Epidermal melanocyte (primary cell): Measurements from ENCODE around the gene SERP2.
A peak's percentile ranks its signal among the peaks of the same experiment; 100 is the strongest.

ENCODE experiments used
- DNase-seq: peaks from one replicate; pipeline ENCODE4 v3.0.0; 2011; ENCODE audit warnings: low spot score; ENCODE audit not compliant: insufficient read length

SERP2 gene

DNA sequence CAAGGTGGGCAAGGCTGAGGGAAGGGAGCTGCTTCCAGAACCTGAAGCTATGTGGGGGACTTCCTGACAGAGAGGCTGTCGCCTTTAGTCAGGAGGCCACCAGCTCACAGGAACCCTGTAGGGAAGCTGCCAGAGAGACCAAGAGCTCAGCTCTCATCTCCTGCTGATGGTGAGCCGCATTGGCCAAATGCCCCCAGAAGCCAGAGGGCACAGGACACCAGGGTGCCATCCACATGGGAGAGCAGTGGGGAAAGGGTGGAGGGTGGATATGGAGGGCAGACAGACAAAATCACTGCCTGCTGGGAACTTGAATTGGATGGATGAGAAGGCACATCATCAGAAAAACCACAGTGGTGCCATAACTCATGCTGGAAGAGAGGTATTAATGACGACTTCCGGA, 36.0 kb downstream of the SERP2 start:
- DNase-seq, result no peak

DNA sequence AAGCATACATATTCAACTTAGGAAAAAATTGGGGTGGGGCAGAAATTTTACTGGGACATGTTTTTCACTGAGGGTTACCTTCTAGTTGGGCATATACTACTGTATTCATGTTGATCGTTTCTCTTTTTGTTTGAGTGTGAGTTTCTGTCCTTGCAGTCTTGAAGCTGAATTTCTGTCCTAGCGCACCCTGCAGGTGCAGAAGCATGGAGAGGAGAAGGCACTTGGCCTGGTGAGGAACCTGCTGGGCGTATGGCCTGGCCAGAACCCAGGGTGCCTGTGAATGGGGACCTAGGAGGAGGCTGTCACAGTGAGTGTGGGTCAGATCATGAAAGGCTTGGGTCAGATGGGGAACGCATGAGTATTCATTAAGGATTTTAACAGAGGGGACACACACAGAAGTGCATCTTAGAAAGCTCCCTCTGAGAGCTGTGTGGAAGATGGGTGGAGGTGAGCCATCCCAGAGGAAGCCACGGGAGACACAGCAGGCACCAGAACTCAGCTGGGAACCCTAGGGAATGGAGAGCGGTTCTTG, 36.8 kb downstream of the SERP2 start:
- DNase-seq, result no peak

DNA sequence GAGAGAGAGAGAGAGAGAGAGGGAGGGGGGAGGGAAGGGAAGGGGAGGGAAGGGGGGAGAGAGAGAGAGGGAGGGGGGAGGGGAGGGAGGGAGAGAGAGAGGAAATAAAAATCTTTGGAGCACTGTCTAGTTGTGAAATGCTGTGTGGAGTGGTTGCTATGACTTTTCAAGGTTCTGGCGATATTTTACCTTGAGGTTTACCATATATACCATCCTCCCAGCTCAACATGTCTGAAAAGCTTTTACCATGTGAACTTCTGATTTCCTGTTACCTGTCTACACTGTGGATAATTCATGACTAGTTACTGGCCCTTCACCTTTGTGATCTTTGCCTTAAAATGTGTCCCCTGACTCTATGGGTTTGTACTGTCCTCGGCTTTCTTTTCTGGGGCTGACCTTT, 38.2 kb downstream of the SERP2 start:
- no peak for DNase-seq

DNA sequence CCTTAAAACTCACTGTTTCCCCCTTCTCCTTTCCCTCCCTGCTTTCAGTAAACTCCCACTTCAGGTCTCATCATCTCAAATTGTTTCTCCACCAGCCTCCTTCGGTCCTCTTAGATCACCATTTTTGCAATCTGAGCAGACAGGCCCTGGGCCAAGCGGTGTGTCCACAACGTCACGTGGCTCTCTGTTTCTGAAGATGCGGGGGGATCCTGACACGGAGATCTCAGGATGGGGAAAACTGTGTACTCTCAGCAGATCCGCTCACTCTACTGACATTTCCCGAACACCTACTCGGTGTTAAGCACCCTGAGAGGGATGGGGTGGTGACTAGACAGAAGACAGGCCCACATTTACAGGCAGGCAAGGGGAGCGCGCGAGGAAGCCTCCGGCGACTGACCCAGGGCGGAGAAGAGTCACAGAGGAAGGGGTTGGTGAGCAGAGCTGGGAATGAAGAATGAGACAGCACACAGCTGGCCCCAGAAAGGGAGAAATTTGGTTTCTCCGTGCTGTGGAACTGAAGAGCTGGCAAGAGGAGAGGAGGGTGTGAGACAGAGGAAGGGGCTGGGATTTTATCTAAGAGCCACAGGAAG, 38.8 kb downstream of the SERP2 start:
- no peak for DNase-seq

DNA sequence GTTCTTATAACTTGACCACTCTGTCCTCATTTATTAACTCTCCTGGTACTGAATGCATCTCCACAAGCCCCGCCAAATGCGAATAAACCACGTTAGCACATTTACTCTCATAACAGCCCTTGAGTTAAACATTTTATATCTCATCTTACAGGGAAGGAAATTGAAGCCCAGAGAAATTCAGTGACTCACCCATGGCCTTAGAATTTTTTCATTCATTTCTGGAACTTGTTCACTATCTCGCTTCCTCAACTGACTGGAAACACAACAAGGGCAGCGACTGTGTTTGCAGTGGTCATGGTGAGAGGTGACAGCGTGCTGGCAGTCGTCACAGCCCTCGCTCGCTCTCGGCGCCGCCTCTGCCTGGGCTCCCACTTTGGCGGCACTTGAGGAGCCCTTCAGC, 39.5 kb downstream of the SERP2 start:
- DNase-seq, result no peak

DNA sequence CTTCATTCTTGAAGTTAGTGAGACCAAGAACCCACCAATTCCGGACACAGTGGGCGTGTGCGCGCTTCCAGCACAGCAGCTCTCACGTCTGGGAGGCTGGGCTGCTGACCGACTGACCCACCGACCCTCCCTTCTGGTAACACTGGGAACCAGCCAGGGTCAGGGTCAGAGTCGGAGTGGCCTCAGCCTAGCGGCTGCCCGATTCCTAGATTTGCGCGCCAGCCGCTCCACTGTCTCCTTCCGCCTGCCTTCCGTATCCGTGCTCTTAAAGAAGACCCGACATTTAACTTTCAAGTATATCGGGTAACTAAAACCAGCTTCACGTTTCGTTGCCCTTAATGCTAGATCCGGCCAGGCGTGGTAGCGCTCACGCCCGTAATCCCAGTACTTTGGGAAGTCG, 41.1 kb downstream of the SERP2 start:
- no peak for DNase-seq

DNA sequence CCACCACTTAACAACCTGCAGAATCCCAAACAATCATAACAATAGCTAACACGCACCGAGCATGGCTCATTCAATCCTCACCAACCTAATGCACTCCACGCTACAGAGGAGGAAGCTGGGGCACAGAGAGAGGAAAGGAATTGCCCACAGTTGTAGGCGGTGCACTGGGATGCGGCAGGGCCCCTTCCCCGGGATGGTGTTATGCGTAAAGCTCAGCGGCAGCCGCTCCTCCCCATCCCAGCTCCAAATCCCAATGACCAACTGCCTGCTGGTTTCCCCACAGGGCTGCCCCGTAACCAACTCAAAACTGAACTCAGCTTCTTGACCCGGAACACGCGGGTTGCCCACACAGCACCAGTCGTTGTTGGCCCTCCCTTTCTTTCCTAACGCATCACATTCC, 42.2 kb downstream of the SERP2 start:
- no peak for DNase-seq

DNA sequence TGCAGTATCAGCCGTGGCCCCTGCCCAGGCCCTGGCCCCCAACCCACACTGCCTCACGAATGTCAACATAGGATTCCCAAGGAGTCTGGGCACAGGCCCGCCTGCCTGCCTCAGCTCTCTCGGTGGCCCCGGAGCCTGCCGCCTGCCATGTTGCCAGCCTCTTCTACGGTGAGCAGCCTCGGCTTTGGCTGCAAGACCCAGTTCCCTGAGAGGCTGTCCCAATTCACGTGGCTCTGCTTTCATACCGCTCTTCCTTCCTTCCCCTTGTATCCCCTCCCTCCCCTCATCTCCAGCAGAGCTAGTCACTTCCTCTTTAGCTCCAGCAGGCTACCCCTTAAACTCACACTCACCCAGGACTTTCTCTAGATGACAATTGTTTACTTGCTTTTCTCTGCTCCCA, 42.7 kb downstream of the SERP2 start:
- DNase-seq, result no peak

DNA sequence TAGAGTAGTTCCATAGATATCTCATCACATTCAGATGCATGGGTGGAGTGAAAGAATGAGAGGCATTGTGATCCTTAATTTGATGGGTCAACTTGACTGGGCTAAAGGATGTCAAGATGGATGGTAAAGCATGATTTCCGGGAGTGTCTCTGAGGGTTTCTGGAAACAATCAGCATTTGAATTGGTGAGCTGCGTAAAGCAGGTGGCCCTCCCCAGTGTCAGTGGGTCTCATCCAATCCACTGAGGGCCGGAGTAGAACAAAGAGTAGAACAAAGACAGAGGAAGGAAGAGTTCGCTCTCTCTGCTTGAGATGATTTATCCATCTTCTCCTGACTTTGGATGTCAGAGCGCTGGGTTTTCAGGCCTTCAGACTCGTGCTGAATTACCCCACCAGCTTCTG, 43.1 kb downstream of the SERP2 start:
- DNase-seq, result no peak

DNA sequence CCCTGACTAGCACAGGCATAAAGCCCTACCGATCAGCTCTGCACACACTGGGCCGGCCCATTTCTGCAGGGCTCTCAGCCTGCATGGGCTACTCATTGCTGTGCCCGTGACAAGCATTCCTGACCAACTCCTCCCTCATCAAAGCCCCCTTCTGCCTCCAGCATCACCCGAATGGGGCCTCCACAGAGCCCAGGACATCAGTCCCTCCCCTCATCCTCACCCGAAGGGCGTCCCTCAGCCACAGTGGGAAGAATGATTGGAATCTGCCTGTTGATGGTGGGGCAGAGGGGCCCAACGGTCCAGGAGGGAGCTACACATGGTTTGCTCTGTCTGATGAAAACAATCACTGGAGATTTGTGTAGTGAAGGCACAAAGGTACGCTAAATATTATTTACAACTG, 43.8 kb downstream of the SERP2 start:
- no peak for DNase-seq

DNA sequence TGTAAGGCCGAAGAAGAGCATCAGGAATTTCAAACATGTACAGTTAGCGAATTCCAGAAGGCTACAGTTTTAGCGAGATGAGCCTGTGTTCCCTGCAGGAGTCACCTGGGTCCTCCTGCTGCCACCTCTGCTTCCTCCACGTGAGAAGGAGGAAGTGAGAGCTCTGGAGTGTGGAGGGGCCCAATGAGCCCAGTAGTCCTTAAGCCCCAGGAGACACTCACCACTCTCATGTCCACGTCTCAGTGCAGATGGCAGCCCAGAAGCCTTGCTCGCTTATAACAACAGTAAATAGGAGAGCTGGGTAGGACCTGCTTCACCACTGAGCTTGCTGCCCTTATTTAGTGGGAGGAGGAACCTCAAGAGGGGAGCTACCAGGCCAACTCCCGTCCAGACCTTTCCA, 44.3 kb downstream of the SERP2 start:
- DNase-seq, result no peak

DNA sequence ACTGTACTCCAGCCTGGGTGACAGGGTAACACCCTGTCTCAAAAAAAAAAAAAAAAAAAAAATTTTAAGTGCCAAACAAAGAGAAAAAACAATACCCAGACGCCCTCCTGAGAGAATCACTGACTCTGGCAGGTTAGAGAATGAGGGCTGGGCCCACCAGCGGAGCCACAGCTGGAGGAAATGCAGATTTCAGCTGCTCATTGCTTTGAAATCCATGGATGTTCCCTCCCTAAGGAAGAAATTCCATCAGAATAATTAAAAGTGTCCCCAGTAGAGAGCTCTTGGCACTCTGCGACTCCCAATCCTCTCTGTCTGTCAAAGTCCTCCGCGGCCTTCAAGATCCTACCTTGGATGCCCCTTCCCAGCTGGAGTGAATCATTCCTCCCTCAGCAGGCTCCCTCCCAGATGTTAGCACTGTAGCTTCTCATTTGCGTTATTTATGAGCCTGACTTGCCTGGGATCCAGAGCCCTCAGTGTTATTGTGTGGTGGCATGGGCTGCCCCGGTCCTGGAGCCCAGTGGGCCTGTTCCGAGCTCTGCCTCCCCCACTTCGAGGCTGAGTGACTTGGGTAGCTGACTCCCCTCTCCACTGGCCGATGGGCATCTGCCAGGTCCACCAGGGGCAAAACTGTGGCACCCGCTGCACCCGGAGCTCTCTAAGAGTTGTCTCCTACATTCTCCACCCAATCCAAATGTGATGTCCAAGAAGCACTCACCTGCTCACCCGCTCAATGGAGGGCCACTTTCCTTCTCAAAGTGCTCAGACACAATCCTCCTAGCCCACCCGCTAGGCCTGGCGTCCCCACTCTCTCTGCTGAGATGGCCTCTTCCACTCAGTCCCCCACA, 47.0 kb downstream of the SERP2 start:
- DNase-seq, result no peak

DNA sequence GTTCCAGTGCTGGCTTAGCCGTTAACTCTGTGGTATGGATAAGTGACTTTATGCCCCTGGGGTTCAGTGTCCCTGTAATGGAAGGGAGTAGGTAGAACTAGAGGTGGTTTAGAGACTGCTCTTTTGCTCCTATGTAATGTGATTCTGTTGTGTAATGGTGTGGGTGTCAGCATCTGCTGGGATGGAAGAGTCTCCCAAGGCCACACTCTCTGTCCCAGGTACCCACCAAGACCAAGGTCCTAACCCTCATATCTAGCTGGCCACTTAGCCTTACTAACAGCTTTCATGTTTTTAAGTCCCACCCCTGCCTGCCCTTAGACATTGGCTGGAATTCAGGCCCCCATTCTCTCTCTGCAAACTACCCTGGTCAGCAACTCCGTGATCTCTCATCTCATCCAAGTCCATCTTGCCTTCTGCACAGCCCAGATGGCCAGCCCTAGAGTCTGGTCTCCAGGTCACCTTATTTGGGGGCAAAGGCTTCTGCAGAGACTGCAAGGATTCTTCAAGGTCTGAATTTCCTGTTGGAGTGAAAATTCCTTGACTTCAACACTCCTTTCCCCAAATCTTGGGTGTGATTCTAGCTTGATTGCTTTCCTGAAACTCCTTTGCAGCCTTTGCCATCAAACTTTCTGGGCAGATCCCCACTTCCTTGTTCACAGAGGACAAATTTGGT, 48.4 kb downstream of the SERP2 start:
- no peak for DNase-seq

DNA sequence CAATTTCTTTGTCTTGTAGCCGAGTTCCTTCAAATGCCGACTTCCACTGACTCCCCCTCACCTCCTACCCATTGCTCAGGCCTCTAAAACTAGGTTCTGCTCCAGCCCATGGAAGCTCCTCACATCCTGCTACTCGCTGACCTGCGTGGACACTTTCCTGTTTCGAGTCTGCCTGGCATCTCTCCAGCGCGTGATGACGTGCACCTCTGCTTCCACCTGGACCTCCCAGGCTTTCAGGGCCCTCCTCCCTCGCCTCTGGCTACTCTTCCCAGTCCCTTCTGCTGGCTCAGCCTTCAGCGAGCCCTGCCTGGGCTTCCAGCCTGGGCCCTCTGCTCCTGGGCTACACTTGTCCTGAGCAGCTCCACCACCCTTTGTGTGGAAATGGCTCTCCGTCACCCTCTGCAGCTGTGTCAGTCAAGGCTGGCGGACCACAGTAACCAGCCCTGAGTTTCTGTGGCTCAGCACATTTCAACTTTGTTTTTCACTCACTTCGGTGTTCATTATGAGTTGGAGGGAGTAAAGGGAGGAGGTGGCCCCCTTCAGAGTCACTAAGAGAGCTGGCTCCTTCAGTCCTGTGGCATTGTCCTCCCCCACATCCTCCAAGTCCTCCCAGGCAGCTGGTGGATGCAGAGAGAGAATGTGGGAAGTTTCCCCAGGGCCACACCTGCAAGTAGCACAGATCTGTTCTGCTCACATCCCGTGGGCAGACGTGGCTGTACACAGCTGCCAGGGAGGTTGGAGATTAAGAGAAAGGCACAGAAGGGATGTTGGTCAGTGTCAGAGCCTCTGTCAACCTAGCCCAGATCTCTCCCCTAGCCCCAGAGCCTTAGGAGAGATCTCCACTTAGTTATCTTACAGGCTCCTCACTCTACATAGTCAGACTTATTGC, 49.4 kb downstream of the SERP2 start:
- DNase-seq, result no peak

DNA sequence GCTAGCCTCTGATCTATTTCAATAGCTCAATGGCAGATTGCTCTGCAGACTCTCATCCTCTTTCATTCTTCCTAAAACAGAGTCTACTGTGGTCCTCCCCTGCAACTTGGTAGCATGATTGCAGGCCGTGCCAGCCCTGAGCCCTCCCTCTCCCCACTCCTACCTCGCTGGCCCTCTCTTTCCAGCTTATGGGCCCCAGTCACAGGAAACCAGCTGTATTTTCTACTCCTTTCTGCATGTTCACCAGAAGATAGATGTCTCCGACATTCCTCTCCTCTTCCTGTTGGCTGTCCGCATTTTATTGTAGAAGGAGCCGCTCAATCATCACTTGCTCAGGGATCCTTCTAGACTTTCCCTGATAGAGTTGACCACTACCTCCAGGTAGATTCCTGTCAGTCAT, 50.2 kb downstream of the SERP2 start:
- no peak for DNase-seq

DNA sequence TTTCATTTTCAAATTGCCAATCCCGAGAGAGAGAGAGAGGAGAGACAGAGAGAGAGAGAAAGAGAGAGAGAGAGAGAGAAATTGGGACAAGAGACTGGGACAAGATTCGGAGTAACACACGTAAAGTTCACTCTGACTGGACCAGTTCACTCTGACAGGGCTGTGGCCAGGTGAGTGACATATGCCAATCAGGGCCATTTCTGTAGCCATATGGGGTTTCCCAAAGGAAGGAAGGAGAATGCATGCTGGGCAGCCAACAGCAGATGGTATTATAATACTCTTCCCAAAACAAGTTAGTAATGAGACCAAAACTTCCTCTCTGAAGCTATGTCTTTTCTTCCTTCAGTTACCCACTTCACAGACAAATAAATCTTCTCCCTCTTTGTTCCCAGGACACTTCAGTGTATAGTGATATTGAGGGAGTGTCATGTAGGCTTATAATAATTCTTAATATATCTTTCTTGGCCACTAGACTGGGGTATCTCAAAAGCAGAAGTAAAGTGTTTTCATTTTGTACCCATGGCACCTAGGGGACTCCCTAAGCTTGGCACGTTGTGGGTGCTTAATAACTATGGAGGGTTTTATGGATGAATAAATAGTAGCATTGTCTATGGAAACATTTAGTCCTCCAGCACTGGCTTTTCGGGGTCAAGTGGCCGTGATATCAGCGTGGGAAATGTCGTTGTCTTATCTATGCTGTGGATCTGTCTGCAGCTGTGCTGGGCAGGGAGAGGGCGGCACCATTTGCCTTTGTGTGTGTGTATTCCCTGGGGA, 51.6 kb downstream of the SERP2 start:
- no peak for DNase-seq

DNA sequence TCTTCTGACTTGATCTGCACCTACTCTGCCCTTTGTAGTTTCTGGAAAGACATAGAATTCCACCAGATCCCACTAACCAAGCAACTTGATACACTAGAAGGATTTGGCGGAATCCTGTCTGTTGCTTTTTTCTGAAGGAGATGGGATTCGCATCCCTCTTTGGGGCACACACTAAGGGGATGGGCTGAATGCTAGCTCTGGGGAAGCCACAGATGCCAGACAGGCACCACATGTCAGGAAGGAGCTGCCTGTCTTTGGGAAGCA, 52.1 kb downstream of the SERP2 start:
- no peak for DNase-seq

DNA sequence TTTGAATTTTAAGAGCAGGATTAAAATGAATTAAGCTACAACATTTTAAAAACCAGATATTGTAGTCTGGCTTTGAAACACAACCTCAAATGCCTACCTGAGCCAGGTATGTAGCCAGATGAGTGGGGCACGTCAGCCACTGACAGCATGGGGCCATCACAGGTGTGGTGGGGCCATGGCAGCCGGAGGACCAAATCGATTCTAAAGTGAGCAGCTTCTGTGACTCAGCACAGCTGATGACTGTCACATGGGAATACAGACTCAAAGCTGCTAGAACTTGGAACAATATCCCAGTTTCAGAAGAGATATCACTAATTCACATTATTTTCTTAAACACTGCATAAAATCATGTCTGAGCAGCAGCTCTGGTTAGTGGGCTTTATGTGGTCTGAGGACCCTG, 52.8 kb downstream of the SERP2 start:
- no peak for DNase-seq

DNA sequence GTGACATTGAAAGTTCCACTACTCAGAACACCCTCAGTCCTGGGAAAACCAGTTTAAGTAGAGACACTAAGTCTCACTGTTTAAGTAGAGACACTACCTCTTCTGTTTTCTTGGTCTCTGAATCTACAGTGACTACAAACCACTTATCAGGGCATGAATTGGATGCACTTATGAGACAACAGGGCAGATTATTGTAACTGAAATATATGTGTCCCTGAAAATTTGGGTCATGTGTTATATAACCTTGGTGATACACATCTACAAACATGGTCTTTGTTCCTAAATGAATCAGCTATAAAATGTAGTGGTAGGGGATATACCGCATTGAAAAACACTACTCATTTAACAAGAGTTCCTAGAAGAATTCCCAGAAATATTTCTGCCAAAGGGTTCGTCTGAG, 55.7 kb downstream of the SERP2 start:
- DNase-seq, result peak; percentile 60

DNA sequence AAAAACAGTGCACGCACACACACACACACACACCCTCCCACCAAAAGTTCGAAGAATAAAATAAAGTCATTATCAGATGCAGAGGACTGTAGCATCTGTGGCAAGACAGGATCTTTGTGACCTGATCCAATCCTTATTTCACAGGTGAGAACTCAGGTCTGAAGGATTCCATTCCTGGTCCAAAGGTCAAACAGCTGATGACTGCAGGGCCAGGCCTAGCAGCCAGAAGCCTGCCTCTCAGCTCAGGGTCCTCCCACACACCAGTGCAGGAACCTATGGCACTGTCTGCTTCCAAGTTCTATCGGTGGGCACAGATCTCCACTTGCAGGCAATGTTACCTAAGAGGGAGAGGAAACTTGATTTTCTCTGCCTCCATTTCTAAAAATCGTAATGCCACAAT, 57.5 kb downstream of the SERP2 start:
- no peak for DNase-seq

DNA sequence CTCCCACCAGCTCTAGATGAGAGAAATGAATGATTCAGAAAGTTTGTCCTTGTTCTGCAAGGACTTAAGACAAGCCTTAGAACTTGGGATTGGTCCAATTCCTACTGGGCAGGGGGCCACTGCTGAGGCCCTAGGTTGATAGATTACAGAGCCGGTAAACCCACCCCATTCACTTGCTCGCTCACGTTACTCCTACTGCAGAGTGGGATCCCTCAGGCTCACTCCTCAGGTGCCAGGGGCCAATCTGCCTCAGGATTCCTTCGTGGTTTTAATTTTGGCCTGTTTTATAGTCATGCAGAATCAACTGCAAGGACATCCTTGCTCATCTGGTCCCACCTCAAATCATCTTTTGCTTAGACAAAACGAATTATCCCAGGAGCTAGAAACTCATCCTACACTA, 59.0 kb downstream of the SERP2 start:
- no peak for DNase-seq
